ENCODE data around the gene LGI4. TPM values are rescaled to one million over a fixed set of nuclear protein-coding genes. Genes with fewer than 3 reads are reported as not detected.

The LGI4 gene
- total RNA-seq, 1 donor from 2014 or later: 32.9 TPM

GRCh38 chr19:35075202-35076025 lies 59.4 kb downstream of the LGI4 start:
- H3K27me3 ChIP-seq: no peaks in the 10 kb centered on the region
- DNase-seq (ENCODE audit: extremely low spot score in 2 of 2): no peak
- H3K9me3 ChIP-seq: no peaks in the 10 kb centered on the region
- no peaks in the 10 kb centered on the region for H3K36me3 ChIP-seq
- no peak overlapping the region for H3K4me3 ChIP-seq
- intact Hi-C loops (cut with DNase I): loop anchor here (5.0 kb wide), 1 partner anchor 67 kb away; the partner anchor contains the start of gene FXYD7
- TF ChIP-seq POLR2A (IDR thresholded peaks at IDR 0.05) (no peak), POLR2AphosphoS5 (IDR thresholded peaks at IDR 0.05; ENCODE audit: insufficient read depth in 1 of 2, low read depth in 1 of 2) (no peak), CTCF (IDR thresholded peaks at IDR 0.05) (no peak)
- H3K4me1 ChIP-seq: no peaks in the 10 kb centered on the region
- no peak overlapping the region for H3K27ac ChIP-seq

Small RNA genes within 50 kb of the gene (small RNA-seq; reads per million reads assigned to genes)
- not detected for gene AC020907.2

Other genes starting within 250 kb of the LGI4 start
- 2.5 TPM for gene ZNF30, start 208.2 kb downstream of the LGI4 start, total RNA-seq
- 4.2 TPM for gene ZNF792, start 170.8 kb downstream of the LGI4 start, total RNA-seq
- 61.9 TPM for gene GRAMD1A, start 134.7 kb downstream of the LGI4 start, total RNA-seq
- gene SCN1B, start 104.6 kb downstream of the LGI4 start, total RNA-seq: 8.6 TPM
- not detected for gene HPN, start 93.3 kb downstream of the LGI4 start, total RNA-seq
- 788 TPM for gene FXYD3, start 19.2 kb downstream of the LGI4 start, total RNA-seq
- gene FXYD1, start 3.8 kb upstream of the LGI4 start, total RNA-seq: 135 TPM
- gene FXYD7, start 8.2 kb upstream of the LGI4 start, total RNA-seq: 3.4 TPM
- 144 TPM for gene FXYD5, start 19.7 kb upstream of the LGI4 start, total RNA-seq
- gene FAM187B, start 93.7 kb upstream of the LGI4 start, total RNA-seq: not detected
- gene LSR, start 113.9 kb upstream of the LGI4 start, total RNA-seq: 32.9 TPM
- 95.5 TPM for gene USF2, start 133.9 kb upstream of the LGI4 start, total RNA-seq
- not detected for gene HAMP, start 147.5 kb upstream of the LGI4 start, total RNA-seq
- not detected for gene MAG, start 157.1 kb upstream of the LGI4 start, total RNA-seq
- gene CD22, start 194.1 kb upstream of the LGI4 start, total RNA-seq: 7.6 TPM
- gene FFAR1, start 212.8 kb upstream of the LGI4 start, total RNA-seq: not detected
- not detected for gene FFAR3, start 223.4 kb upstream of the LGI4 start, total RNA-seq
- gene GPR42, start 236.0 kb upstream of the LGI4 start, total RNA-seq: not detected

All from vagina (tissue), 2 donors.